ENCODE measurements around the gene TCF12. TPM values are rescaled to one million over a fixed set of nuclear protein-coding genes. Genes with fewer than 3 reads are reported as not detected.

TCF12 gene
- total RNA-seq, 1 experiment from 2014 or later, result 98.7 TPM

DNA sequence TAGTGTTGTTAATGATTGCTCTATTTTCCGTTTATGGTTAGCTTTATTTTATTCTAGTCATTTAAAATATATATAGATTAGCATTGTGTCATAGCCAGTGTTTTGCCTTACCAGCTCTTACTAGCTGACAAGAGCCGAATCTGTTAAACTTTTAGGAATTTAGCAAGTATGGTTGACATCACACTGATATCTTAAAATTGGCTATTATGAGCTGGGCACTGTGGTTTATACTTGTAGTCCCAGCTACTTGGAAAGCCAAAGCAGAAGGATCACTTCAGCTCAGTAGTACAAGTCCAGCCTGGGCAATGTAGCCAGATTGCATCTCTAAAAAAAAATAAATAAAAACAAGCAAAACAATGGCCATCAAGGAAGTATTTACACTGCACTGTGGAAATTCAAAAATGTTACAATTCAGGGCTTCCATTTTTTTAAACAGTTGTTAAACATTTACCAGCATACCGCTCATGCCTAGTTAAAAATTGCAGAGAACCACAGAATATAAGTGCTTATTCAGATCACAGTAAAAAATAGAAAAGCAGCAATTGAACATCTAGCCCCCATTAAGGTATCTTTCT lies 249.5 kb downstream of the TCF12 start:
- DNase-seq (ENCODE audit: low spot score), result no peak

GRCh38 chr15:57169643-57170042 lies 251.2 kb downstream of the TCF12 start:
- DNase-seq (ENCODE audit: low spot score), result no peak

DNA sequence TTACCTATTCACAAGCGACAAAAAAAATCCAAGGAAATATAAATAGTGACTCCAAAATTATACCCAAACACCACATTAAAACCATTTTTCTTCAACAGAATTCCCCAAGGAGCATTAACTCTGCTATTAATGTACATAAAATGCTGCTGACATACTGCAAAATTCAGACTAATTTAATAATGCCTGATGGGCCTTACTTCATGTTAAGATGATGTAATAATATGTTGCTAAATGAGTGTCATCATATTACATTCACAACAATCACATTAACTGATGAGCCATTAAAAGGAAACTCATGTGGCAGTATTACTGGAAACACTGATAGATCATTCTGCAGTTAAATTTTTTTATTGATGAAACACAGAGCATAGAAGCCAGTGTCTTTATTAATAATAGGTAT lies 253.0 kb downstream of the TCF12 start:
- no peak for DNase-seq (ENCODE audit: low spot score)

- DNase-seq (ENCODE audit: low spot score), result no peak
These were observed 254.5 kb downstream of the TCF12 start for GRCh38 chr15:57172925-57173324.

DNA sequence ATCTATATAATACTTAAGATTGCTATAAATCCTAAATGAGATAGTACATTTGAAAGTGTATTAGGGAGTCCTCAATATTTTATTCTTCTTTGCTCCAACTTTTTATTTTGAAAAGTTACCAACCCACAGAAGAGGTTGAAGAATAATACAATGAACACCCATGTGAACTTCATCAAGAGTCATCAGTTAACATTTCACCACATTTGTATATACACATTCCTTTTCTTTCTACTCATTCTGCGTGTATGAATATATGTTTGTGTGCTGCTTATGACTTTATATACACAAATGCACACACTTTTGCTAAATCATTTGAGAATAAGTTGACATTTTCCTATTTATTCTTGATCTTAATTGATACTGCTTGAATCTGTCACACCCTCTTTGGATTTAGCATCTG lies 264.6 kb downstream of the TCF12 start:
- no peak for DNase-seq (ENCODE audit: low spot score)

- DNase-seq (ENCODE audit: low spot score), result no peak
These were observed 265.3 kb downstream of the TCF12 start for GRCh38 chr15:57183614-57184344.

GRCh38 chr15:57184502-57184901 lies 266.1 kb downstream of the TCF12 start:
- no peak for DNase-seq (ENCODE audit: low spot score)

DNA sequence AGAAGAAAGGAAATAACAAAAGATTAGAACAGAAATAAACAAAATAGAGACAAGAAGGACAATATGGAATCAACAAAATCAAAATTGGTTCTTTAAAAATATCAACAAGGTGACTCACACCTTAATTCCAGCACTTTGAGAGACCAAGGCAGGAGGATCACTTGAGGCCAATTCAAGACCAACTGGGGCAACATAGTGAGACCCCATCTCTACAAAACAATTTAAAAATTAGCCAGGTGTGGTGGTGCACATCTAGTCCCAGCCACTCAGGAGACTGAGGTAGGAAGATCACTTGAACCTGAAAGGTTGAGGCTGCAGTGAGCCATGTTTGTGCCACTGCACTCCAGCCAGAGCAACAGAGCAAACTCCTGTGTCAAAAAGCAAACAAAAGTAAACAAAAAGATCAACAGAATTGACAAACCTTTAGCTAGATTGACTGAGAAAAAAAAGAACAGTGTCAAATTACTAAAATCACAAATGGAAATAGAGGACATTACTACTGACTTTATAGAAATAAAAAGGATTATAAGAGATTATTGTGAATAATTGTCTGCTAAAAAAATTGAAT lies 267.1 kb downstream of the TCF12 start:
- no peak for DNase-seq (ENCODE audit: low spot score)

DNA sequence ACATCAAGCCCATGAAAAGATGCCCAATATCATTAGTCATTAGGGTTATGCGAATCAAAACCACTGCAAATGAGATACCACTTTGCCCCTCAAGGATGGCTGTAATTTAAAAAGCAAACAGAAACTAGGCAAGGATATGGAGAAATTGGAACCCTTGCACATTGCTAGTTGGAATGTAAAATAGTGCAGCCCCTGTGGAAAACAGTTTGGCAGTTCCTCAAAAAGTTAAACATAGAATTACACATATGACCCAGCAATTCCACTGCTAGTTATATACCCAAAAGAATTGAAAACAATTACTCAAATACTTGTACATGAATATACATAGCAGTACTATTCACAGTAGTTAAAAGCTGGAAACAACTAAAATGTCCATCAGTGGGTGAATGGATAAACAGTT lies 271.0 kb downstream of the TCF12 start:
- DNase-seq (ENCODE audit: low spot score), result no peak

GRCh38 chr15:57190208-57190607 lies 271.8 kb downstream of the TCF12 start:
- no peak for DNase-seq (ENCODE audit: low spot score)

DNA sequence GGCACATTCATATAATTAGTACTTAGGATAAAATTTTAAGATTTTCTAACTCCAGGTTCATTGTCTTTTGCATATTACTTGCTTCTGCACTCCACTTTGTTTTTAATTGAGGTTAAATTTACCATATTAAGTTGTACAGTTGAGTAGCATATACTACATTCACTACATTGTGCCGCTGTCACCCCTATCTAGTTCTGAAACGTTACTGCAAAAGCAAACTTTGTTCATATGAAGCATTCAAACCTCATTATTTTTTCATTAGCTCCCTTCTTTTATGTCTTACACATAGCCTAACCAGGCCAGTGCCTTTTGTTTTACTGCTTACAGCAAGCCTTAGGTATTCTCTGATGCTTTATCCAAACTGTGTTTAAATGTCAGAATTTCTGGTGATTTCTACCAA lies 274.7 kb downstream of the TCF12 start:
- DNase-seq (ENCODE audit: low spot score), result no peak

GRCh38 chr15:57195326-57195725 lies 276.9 kb downstream of the TCF12 start:
- no peak for DNase-seq (ENCODE audit: low spot score)

- no peak for DNase-seq (ENCODE audit: low spot score)
These were observed 278.4 kb downstream of the TCF12 start for GRCh38 chr15:57196865-57197264.

- DNase-seq (ENCODE audit: low spot score), result no peak
These were observed 279.7 kb downstream of the TCF12 start for GRCh38 chr15:57198131-57198530.

DNA sequence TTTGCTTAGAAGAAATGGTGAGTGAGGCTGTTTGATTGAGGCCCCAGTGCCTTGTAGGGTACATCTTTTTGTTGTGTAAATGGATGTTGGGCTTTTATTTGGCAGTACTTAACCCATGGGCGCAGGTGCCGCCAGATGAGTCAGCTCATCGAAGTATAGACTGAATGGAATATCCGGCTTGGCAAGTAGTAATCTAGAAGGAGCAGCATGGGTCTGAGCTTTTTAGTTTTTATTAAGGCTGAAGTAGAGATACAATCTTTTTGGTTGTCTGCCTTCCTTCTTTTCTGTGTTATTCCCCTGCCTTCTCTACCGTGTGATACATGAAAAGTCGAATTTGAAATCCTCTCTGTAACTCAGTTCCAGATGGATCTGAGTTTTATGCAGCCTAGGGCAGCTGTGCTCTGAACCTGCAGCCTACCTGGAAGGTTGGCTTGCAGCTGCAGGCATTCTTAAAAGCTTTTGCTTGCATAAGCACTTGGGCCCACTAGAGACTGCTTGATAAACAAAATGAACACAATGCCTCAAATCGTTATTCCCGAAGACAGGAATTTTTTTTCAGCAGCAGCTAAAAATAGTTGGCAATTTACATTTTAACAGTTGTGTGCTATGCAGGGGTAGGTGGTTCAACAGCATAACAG lies 280.3 kb downstream of the TCF12 start:
- no peak for DNase-seq (ENCODE audit: low spot score)

- DNase-seq (ENCODE audit: low spot score), result no peak
These were observed 283.1 kb downstream of the TCF12 start for GRCh38 chr15:57201578-57201977.

DNA sequence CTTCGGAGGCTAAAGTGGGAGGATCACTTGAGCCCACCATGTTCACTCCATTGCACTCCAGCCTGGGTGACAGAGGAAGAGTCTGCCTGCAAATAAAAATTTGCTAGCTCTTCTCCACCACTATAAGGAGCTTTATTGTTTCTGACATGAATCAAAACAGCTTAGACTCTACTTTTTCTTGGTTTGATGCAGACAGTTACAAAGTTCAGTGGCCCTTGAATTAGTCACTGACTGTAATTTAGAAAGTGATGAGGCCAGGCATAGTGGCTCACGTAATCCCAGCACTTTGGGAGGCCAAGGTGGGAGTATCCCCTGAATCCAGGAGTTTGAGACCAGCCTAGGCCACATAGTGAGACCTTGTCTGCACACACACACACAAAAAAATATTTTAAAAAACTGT lies 285.5 kb downstream of the TCF12 start:
- no peak for DNase-seq (ENCODE audit: low spot score)

DNA sequence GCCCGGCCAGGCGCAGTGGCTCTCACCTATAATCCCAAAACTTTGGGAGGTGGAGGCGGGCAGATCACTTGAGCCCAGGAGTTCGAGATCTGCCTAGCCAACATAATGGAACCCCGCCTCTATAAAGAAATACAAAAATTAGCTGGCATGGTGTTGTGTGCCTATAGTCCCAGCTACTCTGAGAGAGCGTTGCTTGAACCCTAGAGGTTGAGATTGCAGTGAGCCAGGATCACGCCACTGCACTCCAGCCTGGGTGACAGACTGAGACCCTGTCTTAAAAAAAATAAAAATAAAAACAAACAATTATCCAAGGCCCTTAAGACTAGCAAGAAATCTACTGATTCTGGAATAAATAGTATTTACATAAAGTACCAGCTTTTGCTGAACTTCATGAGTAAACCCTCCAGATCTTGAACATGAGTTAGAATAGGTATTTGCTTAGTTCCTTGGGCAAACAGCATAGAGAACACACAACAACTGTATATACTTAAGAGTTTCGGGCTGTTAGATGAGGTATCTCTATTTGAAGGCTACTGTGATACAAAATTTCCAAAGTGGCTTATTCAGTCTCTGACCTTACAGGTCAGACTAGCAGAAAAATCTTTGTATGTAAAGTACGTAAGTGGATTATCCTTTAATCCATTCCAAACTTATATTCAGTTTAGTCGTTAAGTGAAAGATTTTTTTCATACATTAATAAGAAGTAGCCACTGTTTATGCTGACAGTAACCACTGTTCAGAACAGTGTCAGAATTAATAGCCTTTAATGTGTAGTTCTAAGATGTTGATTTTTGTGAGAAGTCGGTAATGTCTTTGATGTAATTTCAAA lies 286.8 kb downstream of the TCF12 start:
- no peak for DNase-seq (ENCODE audit: low spot score)

- no peak for DNase-seq (ENCODE audit: low spot score)
These were observed 287.6 kb downstream of the TCF12 start for GRCh38 chr15:57205996-57206395.

GRCh38 chr15:57213862-57214261 lies 295.4 kb downstream of the TCF12 start:
- DNase-seq (ENCODE audit: low spot score), result peak; percentile 33

DNA sequence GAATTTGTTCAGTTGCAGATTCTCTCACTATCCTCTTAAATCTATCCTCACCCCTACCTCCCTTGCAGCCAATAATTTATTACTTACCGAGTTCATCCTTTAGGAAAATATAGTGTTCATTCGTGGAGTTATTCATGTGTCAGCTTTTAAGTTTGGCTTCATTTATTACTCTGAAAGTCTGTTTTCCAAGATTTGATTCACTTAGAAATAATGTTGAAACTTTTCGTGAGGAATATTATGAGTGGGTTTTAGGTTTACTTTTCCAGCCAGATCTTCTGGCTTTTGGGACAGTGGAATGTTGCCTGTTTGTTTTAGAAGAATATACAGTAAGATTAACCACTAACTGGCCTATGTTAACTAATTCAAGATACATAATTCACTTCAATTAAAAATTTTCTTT lies 296.9 kb downstream of the TCF12 start:
- no peak for DNase-seq (ENCODE audit: low spot score)

GRCh38 chr15:57215881-57216280 lies 297.4 kb downstream of the TCF12 start:
- no peak for DNase-seq (ENCODE audit: low spot score)

All from H4 (cell line).